Measurements from ENCODE around the gene CPD. TPM values are rescaled to one million over a fixed set of nuclear protein-coding genes. Genes with fewer than 3 reads are reported as not detected.
"Not testable (repeated sequence)": the region's sequence is repeated elsewhere in the genome, so short reads cannot be mapped to it uniquely, and the experiment has no call there.

CPD gene
- total RNA-seq, 1 experiment from 2014 or later: 47.9 TPM

GRCh38 chr17:30429155-30429554 is 50.4 kb downstream of the CPD start:
- POLR2A ChIA-PET: interaction anchor here (1.0 kb wide), 1 partner anchor 11 kb away, joined by 4 read pairs; no protein-coding TSS in a partner anchor
- no peak overlapping the region for H3K27ac Mint-ChIP-seq (ENCODE audit: low read depth, unreplicated experiment)

GRCh38 chr17:30433514-30433913 is 54.8 kb downstream of the CPD start:
- Mint-ChIP-seq H3K27ac (ENCODE audit: low read depth, unreplicated experiment) (peak overlapping the region; percentile 33), H3K9me3 (ENCODE audit: unreplicated experiment) (peaks cover 10% of the 10 kb centered on the region)
- POLR2A ChIA-PET: interaction anchor here (0.9 kb wide), 2 partner anchors 44 to 53 kb away, joined by 3 read pairs; partner anchors contain the start of gene GOSR1

More at GRCh38 chr17:30429155-30429554, 50.4 kb downstream of the CPD start:
- peaks cover 69% of the 10 kb centered on the region for H3K36me3 Mint-ChIP-seq (ENCODE audit: insufficient read depth, unreplicated experiment)
- peaks cover 10% of the 10 kb centered on the region for H3K9me3 Mint-ChIP-seq (ENCODE audit: unreplicated experiment)
- TF ChIP-seq CTCF (IDR thresholded peaks at IDR 0.05; ENCODE audit: unreplicated experiment): no peak
- CTCF ChIA-PET: interaction anchor here (0.6 kb wide), 1 partner anchor 49 kb away, joined by 5 read pairs; no protein-coding TSS in a partner anchor
- peaks cover 10% of the 10 kb centered on the region for H3K4me1 Mint-ChIP-seq (ENCODE audit: insufficient read depth, unreplicated experiment)
- no peak for DNase-seq (ENCODE audit: unreplicated experiment)
- intact Hi-C loops (cut with micrococcal nuclease): no loop called here
- no peak overlapping the region for H3K4me3 Mint-ChIP-seq (ENCODE audit: unreplicated experiment)
- H3K27me3 Mint-ChIP-seq (ENCODE audit: insufficient read depth, unreplicated experiment): no peaks in the 10 kb centered on the region
- BruUV-seq (replicated peaks): no TSS peak

GRCh38 chr17:30436729-30437128 is 58.0 kb downstream of the CPD start:
- no peak overlapping the region for H3K4me3 Mint-ChIP-seq (ENCODE audit: unreplicated experiment)
- peaks cover 10% of the 10 kb centered on the region for H3K9me3 Mint-ChIP-seq (ENCODE audit: unreplicated experiment)
- no peak overlapping the region for H3K27ac Mint-ChIP-seq (ENCODE audit: low read depth, unreplicated experiment)
- no peak for TF ChIP-seq CTCF (IDR thresholded peaks at IDR 0.05; ENCODE audit: unreplicated experiment)
- no peaks in the 10 kb centered on the region for H3K27me3 Mint-ChIP-seq (ENCODE audit: insufficient read depth, unreplicated experiment)
- POLR2A ChIA-PET: no interaction called here
- CTCF ChIA-PET: no interaction called here
- peaks cover 10% of the 10 kb centered on the region for H3K4me1 Mint-ChIP-seq (ENCODE audit: insufficient read depth, unreplicated experiment)
- peaks cover 46% of the 10 kb centered on the region for H3K36me3 Mint-ChIP-seq (ENCODE audit: insufficient read depth, unreplicated experiment)
- no TSS peak for BruUV-seq (replicated peaks)
- DNase-seq (ENCODE audit: unreplicated experiment): no peak
- intact Hi-C loops (cut with micrococcal nuclease): no loop called here

More at GRCh38 chr17:30433514-30433913, 54.8 kb downstream of the CPD start:
- DNase-seq (ENCODE audit: unreplicated experiment): peak; percentile 95
- no TSS peak for BruUV-seq (replicated peaks)
- no peak for TF ChIP-seq CTCF (IDR thresholded peaks at IDR 0.05; ENCODE audit: unreplicated experiment)
- H3K36me3 Mint-ChIP-seq (ENCODE audit: insufficient read depth, unreplicated experiment): peaks cover 63% of the 10 kb centered on the region
- peaks cover 10% of the 10 kb centered on the region for H3K4me1 Mint-ChIP-seq (ENCODE audit: insufficient read depth, unreplicated experiment)
- CTCF ChIA-PET: interaction anchor here (0.6 to 1.5 kb wide), 2 partner anchors 43 to 1507 kb away, joined by 3 to 4 read pairs; no protein-coding TSS in a partner anchor
- H3K27me3 Mint-ChIP-seq (ENCODE audit: insufficient read depth, unreplicated experiment): no peaks in the 10 kb centered on the region
- intact Hi-C loops (cut with micrococcal nuclease): no loop called here
- H3K4me3 Mint-ChIP-seq (ENCODE audit: unreplicated experiment): no peak overlapping the region

GRCh38 chr17:30443721-30444120 is 65.0 kb downstream of the CPD start:
- no peak for DNase-seq (ENCODE audit: unreplicated experiment)
- POLR2A ChIA-PET: no interaction called here
- TF ChIP-seq CTCF (IDR thresholded peaks at IDR 0.05; ENCODE audit: unreplicated experiment): no peak
- CTCF ChIA-PET: interaction anchor here (0.5 kb wide), 1 partner anchor 1876 kb away, joined by 3 read pairs; no protein-coding TSS in a partner anchor
- no peaks in the 10 kb centered on the region for H3K27me3 Mint-ChIP-seq (ENCODE audit: insufficient read depth, unreplicated experiment)
- no peaks in the 10 kb centered on the region for H3K4me1 Mint-ChIP-seq (ENCODE audit: insufficient read depth, unreplicated experiment)
- no TSS peak for BruUV-seq (replicated peaks)
- no peaks in the 10 kb centered on the region for H3K9me3 Mint-ChIP-seq (ENCODE audit: unreplicated experiment)
- peaks cover 33% of the 10 kb centered on the region for H3K36me3 Mint-ChIP-seq (ENCODE audit: insufficient read depth, unreplicated experiment)
- intact Hi-C loops (cut with micrococcal nuclease): no loop called here
- H3K27ac Mint-ChIP-seq (ENCODE audit: low read depth, unreplicated experiment): no peak overlapping the region
- no peak overlapping the region for H3K4me3 Mint-ChIP-seq (ENCODE audit: unreplicated experiment)

GRCh38 chr17:30446640-30447039 is 67.9 kb downstream of the CPD start:
- POLR2A ChIA-PET: interaction anchor here (0.6 to 1.2 kb wide), 2 partner anchors 47 to 56 kb away, joined by 3 to 4 read pairs; no protein-coding TSS in a partner anchor
- H3K27me3 Mint-ChIP-seq (ENCODE audit: insufficient read depth, unreplicated experiment); intact Hi-C loops (cut with micrococcal nuclease); H3K9me3 Mint-ChIP-seq (ENCODE audit: unreplicated experiment); DNase-seq (ENCODE audit: unreplicated experiment); H3K4me3 Mint-ChIP-seq (ENCODE audit: unreplicated experiment); H3K27ac Mint-ChIP-seq (ENCODE audit: low read depth, unreplicated experiment); BruUV-seq (replicated peaks); CTCF ChIA-PET; H3K4me1 Mint-ChIP-seq (ENCODE audit: insufficient read depth, unreplicated experiment): not testable (repeated sequence)
- H3K36me3 Mint-ChIP-seq (ENCODE audit: insufficient read depth, unreplicated experiment): peaks cover 50% of the 10 kb centered on the region
